Esophagus mucosa (tissue), 1 donor: ENCODE measurements around the gene CST7. TPM values are rescaled to one million over a fixed set of nuclear protein-coding genes. Genes with fewer than 3 reads are reported as not detected.

ENCODE experiments used
- ATAC-seq: fragments of 200-7000 bp; cut with Tn5 transposase; one replicate; pipeline ENCODE4 v1.9.1; 2020
- total RNA-seq: library from RNA; stranded (reverse); gene quantifications from one replicate; pipeline ENCODE4 v1.2.4, GENCODE V29; 2023
- donor health status: DM: yes; HTN: yes; CAD: no.

Gene CST7
- total RNA-seq, 1 donor from 2014 or later = 0.32 TPM

DNA sequence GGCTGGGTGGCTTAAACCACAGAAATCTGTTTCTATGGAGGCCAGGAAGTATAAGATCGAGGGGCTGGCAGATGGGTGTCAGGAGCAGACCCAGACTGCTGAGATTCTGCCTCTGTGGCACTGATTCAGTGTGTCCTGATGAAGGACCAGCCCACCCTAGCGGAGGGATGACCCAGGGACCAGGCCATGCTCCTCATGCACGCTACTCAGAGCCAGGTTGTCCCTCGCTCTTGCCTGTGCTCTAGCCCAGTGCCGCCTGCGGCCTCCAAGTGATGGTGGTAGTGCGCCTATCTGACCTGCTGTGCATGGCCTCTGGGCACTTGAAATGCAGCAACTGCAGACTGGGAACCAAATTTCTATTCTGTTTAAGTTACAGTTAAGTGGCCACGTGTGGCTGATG, 56.6 kb downstream of the CST7 start:
- ATAC-seq = peak; percentile 32

GRCh38 chr20:25006431-25007167, 57.5 kb downstream of the CST7 start:
- ATAC-seq = no peak

DNA sequence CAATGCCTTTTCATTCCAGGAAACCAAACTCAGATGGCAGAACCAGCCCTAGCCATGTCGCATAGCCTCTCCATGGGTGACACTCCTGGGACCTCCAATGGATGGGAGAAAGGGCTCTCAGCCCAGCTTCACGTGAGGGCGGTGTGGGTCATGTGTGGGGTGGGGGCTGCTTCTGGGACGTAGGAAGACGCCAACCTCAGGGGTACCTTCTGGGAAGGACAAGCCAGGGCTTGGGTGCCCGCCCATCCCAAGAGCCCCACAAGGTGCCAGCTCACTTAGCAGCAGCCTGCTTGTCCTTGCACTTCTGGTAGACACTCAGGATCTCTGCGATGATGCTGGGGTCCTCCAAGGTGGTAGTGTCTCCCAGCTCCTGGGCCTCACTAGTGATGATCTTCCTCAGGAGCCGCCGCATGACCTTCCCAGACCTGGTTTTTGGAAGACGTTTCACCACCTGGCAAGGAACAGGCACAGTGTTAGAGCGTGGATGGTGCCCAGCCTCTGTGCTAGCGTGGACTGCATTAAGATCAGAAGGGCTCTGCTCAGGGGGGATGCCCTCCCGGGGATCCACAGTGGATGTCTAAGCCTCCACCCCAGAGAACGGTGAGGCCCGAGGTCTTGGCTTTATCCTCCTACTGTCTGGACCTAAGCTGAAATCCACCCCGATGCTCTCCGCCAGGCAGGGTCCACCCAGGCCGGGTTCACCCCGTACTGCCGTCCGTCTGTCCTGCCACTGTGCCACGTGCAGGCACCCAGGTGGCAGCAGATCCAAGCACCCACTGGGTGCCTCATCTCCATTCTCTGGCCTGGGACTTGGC, 58.6 kb downstream of the CST7 start:
- ATAC-seq = no peak

DNA sequence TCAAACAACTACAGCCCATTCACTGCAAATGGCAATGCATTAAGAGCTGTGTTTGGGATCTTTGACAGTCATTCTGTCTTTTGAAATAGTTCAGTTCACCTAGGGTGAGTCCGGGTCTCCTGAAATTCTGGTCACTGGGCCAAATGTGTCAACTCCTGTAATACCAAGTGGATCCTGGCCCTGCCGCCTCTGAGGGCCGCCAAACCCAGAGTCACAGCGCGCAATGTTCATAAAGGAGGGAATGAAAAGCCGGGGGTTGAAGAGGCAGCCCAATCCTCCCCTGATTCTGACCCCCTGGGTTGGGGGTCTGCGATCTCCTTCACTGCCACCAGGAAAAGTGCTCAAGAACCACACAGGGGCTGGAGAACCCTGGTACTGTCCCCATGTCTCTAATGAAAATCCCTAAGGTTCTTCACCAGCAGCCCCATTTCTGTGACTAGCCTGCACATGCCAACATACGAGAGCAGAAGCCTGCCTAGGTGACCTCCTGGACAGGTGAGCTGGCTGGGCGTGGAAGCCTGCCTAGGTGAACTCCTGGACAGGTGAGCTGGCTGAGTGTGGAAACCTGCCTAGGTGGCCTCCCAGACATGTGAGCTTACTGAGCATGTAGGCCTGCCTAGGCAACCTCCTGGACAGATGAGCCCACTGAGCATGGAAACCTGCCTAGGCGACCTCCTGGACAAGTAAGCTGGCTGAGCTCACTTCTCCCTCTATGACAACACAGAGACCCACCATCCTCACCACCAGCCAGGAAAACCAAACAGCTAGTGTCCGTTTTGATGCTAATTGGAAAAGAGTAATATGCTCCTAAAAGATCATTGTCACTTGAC, 59.5 kb downstream of the CST7 start:
- ATAC-seq = peak; percentile 59

Other genes starting within 250 kb of the CST7 start
- 26.1 TPM for gene APMAP, start 43.5 kb downstream of the CST7 start, total RNA-seq
- gene ACSS1, start 108.9 kb downstream of the CST7 start, total RNA-seq = 6.7 TPM
- not detected for gene VSX1, start 132.9 kb downstream of the CST7 start, total RNA-seq
- gene ENTPD6, start 246.4 kb downstream of the CST7 start, total RNA-seq = 27.3 TPM